Stimulated activated CD4-positive, alpha-beta T cell treated with anti-CD3 and anti-CD28 coated beads, Interleukin-1b, Interleukin-23, amount 100 ng/mL, for 4 hours (primary cell): ENCODE measurements around the gene EIF3M.

ENCODE experiments used
- DNase-seq, 2 donors: peaks; one replicate each; pipeline ENCODE4 v3.0.0-alpha.2; 2020; ENCODE audit warnings: low read depth in 2 of 2

EIF3M gene

GRCh38 chr11:32583459-32584271 is at the start of gene EIF3M:
Gene EIF3M (plus strand): TSS chr11:32583831. CDS start chr11:32583888, 57 bp downstream.
- DNase-seq = peak; percentile 90 to 92

GRCh38 chr11:32538804-32539203 is 44.8 kb upstream of the EIF3M start:
- no peak for DNase-seq

GRCh38 chr11:32549611-32550187 is 33.9 kb upstream of the EIF3M start:
- no peak for DNase-seq

GRCh38 chr11:32550207-32550606 is 33.4 kb upstream of the EIF3M start:
- no peak for DNase-seq

- no peak for DNase-seq
Measured at GRCh38 chr11:32555091-32555490, 28.5 kb upstream of the EIF3M start.

- DNase-seq = no peak
Measured at GRCh38 chr11:32555895-32556294, 27.7 kb upstream of the EIF3M start.

GRCh38 chr11:32561835-32562234 is 21.8 kb upstream of the EIF3M start:
- DNase-seq = no peak

GRCh38 chr11:32562839-32563599 is 20.6 kb upstream of the EIF3M start:
- no peak for DNase-seq

GRCh38 chr11:32563600-32563959 is 20.1 kb upstream of the EIF3M start:
- no peak for DNase-seq

GRCh38 chr11:32566517-32566916 is 17.1 kb upstream of the EIF3M start:
- no peak for DNase-seq

GRCh38 chr11:32567154-32567553 is 16.5 kb upstream of the EIF3M start:
- no peak for DNase-seq

GRCh38 chr11:32569313-32569881 is 14.2 kb upstream of the EIF3M start:
- no peak for DNase-seq

- no peak for DNase-seq
Measured at GRCh38 chr11:32571039-32571438, 12.6 kb upstream of the EIF3M start.

- DNase-seq = no peak
Measured at GRCh38 chr11:32573228-32573627, 10.4 kb upstream of the EIF3M start.

- DNase-seq = no peak
Measured at GRCh38 chr11:32574421-32574820, 9.2 kb upstream of the EIF3M start.

GRCh38 chr11:32575070-32575469 is 8.6 kb upstream of the EIF3M start:
- DNase-seq = no peak

- no peak for DNase-seq
Measured at GRCh38 chr11:32576456-32576855, 7.2 kb upstream of the EIF3M start.

- no peak for DNase-seq
Measured at GRCh38 chr11:32580967-32581366, 2.7 kb upstream of the EIF3M start.

- no peak for DNase-seq
Measured at GRCh38 chr11:32581556-32581955, 2.1 kb upstream of the EIF3M start.

GRCh38 chr11:32584921-32585320 is 1.3 kb downstream of the EIF3M start:
- DNase-seq = no peak

- DNase-seq = no peak
Measured at GRCh38 chr11:32586576-32587190, 3.1 kb downstream of the EIF3M start.

- DNase-seq = no peak
Measured at GRCh38 chr11:32594272-32594671, 10.6 kb downstream of the EIF3M start.
